GM23338 (cell line): ENCODE measurements around the gene E4F1.

Experiments used
- CREB1 ChIP-seq: fragments of 250-450 bp; sonication (Bioruptor Pico); IDR thresholded peaks from 2 replicates; pipeline ENCODE4 v1.5.0; 2020; ENCODE audit warnings: low read depth, mild to moderate bottlenecking, moderate library complexity
- EZH2 ChIP-seq: fragments of 200-600 bp; sonication (generic); IDR thresholded peaks from one replicate; pipeline ENCODE4 v1.8.0; 2017; ENCODE audit warnings: antibody characterized with exemption, mild to moderate bottlenecking, low read depth; ENCODE audit not compliant: unreplicated experiment
- EZH2phosphoT487 ChIP-seq: fragments of 200-600 bp; sonication (generic); IDR thresholded peaks from one replicate; pipeline ENCODE4 v1.8.1; 2018; ENCODE audit warnings: antibody characterized with exemption; ENCODE audit not compliant: unreplicated experiment
- NANOG ChIP-seq: IDR thresholded peaks from 2 replicates; pipeline ENCODE4 v1.6.1; 2016; ENCODE audit warnings: antibody characterized with exemption, borderline replicate concordance
- POLR2AphosphoS5 ChIP-seq: IDR thresholded peaks from 2 replicates; pipeline ENCODE4 v1.6.1; 2016; ENCODE audit warnings: antibody characterized with exemption, low read depth
- REST ChIP-seq: IDR thresholded peaks from one replicate; pipeline ENCODE4 v1.6.1; 2018; ENCODE audit warnings: antibody characterized with exemption; ENCODE audit not compliant: unreplicated experiment
- STAT1 ChIP-seq: IDR thresholded peaks from one replicate; pipeline ENCODE4 v1.6.1; 2016; ENCODE audit warnings: antibody characterized with exemption; ENCODE audit not compliant: unreplicated experiment
- ZNF331 ChIP-seq: fragments of 250-450 bp; sonication (Bioruptor Pico); IDR thresholded peaks from 2 replicates; pipeline ENCODE4 v1.5.0; 2020; ENCODE audit warnings: low read depth, mild to moderate bottlenecking, moderate library complexity
- TF ChIP-seq, protein P1 (sequence below), 2 experiments: fragments of 200-600 bp in 1 of 2; sonication (generic) in 1 of 2; conservative IDR thresholded peaks; 2 replicates each; pipeline versions ENCODE4 v1.5.1 to v1.6.1; 2016 to 2017; ENCODE audit warnings: antibody characterized with exemption in 2 of 2, low read depth in 2 of 2, mild to moderate bottlenecking in 2 of 2, moderate library complexity in 1 of 2
- TF ChIP-seq, protein P2 (sequence below): IDR thresholded peaks from 2 replicates; pipeline ENCODE4 v1.6.1; 2016; ENCODE audit warnings: antibody characterized with exemption

GRCh38 chr16:2191446-2191706 is 32.0 kb upstream of the E4F1 start:
- TF ChIP-seq, protein P1, sequence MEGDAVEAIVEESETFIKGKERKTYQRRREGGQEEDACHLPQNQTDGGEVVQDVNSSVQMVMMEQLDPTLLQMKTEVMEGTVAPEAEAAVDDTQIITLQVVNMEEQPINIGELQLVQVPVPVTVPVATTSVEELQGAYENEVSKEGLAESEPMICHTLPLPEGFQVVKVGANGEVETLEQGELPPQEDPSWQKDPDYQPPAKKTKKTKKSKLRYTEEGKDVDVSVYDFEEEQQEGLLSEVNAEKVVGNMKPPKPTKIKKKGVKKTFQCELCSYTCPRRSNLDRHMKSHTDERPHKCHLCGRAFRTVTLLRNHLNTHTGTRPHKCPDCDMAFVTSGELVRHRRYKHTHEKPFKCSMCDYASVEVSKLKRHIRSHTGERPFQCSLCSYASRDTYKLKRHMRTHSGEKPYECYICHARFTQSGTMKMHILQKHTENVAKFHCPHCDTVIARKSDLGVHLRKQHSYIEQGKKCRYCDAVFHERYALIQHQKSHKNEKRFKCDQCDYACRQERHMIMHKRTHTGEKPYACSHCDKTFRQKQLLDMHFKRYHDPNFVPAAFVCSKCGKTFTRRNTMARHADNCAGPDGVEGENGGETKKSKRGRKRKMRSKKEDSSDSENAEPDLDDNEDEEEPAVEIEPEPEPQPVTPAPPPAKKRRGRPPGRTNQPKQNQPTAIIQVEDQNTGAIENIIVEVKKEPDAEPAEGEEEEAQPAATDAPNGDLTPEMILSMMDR (conservative IDR thresholded peaks at IDR 0.05; ENCODE audit: low read depth in 2 of 2) = no peak
- no peak for TF ChIP-seq REST
- no peak for TF ChIP-seq POLR2AphosphoS5
- TF ChIP-seq EZH2 = no peak
- TF ChIP-seq EZH2phosphoT487 = no peak
- no peak for TF ChIP-seq NANOG
- TF ChIP-seq ZNF331 (CRISPR knock-in tag) = no peak
- TF ChIP-seq, protein P2, sequence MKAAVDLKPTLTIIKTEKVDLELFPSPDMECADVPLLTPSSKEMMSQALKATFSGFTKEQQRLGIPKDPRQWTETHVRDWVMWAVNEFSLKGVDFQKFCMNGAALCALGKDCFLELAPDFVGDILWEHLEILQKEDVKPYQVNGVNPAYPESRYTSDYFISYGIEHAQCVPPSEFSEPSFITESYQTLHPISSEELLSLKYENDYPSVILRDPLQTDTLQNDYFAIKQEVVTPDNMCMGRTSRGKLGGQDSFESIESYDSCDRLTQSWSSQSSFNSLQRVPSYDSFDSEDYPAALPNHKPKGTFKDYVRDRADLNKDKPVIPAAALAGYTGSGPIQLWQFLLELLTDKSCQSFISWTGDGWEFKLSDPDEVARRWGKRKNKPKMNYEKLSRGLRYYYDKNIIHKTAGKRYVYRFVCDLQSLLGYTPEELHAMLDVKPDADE = no peak
- TF ChIP-seq STAT1 = no peak
- TF ChIP-seq CREB1 = no peak
